HL-60/S4 treated with phorbol 12-myristate 13-acetate at 8.2 ng/mL for 4 days and 3 days (cell line): ENCODE data around the gene RNF212B.

Source experiments
- in situ Hi-C: fragments of 300-500 bp; cut with MboI; formaldehyde crosslinking; loops from 2 replicates; pipeline ENCODE4 v1.15.0; 2022; ENCODE audit warnings: low sequenced_read_pairs

Gene RNF212B

DNA sequence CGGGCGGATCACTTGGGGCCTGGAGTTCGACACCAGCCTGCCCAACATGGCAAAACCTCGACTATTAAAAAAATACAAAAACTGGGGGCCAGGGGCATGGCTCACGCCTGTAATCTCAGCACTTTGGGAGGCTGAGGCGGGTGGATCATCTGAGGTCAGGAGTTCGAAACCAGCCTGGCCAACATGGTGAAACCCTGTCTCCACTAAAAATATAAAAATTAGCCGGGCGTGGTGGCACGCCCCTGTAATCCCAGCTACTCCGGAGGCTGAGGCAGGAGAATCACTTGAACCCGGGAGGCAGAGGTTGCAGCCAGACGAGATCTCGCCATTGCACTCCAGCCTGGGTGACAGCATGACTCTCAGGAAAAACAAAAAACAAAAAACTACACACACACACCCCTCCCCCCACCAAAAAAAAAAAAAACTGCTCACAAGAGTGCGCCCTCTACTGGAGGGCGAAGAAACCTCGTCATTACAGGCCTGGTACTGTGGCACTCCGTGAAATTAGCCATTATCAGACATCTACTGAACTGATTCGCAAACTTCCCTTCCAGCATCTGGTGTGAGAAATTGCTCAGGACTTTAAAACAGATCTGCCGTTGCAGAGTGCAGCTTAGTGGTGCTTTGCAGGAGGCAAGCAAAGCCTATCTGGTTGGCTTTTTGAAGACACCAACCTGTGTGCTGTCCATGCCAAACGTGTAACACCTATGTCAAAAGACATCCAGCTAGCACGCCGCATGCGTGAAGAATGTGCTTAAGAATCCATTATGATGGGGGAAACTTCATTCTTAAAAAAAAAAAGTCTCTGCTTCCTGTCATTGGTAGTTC, 57.2 kb downstream of the RNF212B start:
- in situ Hi-C loops, result no loop called here

DNA sequence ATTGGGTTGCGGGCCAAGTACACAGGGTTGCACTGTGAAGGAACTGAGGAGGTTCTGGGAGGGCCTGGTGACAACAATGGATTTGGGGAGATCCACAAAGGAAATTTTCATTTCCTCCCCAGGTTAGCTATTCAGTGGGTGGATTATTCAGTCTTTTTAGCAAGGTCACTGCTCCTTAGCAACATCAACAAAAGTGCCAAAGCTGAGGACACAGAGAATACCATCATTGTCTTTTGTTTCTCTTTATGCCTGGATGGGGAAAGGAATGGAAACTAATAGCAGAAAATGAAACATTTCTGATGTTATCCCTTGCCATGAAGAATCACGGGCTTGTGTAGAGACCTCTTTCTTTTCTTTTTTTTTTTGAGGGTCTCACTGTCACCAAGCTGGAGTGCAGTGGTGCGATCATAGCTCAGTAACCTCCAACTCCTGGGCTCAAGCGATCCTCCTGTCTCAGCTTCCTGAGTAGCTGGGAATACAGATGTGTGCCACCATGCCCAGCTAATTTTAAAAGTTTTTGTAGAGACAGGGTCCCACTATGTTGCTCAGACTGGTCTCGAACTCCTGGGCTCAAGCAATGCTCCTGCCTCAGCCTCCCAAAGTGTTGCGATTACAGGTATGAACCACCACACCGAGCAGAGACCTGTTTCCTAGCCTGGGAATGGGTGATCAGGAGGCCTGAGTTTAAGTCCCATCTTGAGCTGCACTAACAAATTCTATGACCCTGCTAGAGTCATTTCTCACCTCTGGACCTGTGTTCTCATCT, 58.5 kb downstream of the RNF212B start:
- in situ Hi-C loops, result no loop called here

DNA sequence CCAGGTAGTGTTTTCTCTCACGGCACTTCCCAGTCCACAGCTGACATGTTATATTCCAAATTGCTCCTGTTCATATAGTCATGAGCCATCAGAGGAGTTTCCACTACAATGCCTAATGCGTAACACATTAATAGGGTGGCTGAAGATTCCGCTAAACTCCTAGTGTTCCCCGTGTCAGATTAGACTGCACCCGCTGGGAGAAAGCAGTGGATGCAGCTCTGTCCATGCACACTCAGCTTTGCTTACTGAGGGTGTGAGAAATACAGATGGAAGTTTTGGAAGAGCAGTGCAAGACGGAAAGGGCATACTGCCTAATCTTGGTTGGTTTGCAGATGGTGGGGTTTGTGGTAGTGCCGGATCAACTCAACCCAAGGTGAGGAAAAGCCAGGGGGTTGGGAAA, 59.4 kb downstream of the RNF212B start:
- in situ Hi-C loops, result no loop called here

DNA sequence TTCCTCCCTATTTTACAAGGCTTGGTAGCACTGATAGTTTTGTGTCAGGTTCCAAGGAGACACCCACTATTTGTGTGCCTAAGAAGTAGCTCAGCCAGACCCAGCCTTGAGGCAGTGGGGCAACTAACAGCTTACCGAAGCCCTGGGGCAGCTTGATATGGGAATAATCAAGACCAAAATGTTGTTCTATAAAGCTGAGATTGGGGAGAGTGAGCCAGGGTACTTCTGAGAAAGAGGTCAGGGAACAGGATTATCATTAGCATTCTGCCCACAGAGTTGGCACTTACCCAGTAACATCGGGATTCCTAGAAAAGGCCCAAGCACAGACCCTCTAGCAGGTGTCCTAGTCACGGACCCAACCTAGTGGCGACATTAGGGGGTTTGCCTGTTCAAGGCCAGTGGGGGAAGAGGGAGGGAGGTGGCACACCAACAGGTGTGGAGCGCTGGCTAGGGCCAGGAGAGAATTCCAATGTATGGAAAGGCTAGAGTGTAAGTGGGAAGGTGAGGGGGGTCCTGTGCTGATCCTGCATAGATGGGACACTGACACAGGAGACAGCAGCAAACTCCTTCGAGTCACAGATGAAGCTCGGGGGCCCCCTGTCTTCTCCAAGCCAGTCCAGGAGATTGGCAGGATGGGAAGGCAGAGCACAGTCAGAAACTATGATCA, 60.0 kb downstream of the RNF212B start:
- in situ Hi-C loops, result no loop called here

DNA sequence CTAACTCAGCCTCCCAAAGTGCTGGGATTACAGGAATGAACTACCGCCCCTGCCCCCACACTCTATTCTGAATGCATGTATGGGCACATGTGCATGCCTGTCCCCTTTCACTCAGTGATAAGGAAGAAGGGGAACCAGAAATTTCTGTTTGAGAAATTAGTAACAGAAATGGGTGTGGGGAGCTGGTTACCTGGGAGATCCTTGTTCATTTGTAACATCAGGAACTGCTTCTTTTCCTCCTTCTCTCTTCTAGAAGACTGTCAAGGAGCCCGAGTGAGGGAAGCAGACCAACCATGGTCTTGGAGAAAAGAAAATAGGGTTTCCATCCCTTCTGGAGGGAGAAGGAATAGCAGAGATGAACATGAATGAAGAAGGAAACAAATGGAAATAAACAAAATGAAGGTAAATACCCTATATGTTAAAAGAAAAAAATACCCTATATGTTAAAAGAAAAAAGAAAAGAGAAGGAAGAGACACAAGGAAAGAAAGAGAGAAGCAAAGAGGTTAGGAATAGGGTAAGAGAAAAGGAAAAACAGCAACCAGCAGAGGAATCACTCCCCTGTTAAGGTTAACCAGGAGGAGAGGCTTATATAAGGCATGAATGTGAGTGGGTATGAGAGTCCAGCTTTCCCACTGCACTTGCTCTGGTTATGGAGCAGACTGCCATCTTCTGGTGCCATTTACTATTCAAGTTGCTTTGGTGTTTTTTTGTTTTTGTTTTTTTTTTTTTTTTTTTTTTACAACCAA, 61.6 kb downstream of the RNF212B start:
- in situ Hi-C loops, result no loop called here

DNA sequence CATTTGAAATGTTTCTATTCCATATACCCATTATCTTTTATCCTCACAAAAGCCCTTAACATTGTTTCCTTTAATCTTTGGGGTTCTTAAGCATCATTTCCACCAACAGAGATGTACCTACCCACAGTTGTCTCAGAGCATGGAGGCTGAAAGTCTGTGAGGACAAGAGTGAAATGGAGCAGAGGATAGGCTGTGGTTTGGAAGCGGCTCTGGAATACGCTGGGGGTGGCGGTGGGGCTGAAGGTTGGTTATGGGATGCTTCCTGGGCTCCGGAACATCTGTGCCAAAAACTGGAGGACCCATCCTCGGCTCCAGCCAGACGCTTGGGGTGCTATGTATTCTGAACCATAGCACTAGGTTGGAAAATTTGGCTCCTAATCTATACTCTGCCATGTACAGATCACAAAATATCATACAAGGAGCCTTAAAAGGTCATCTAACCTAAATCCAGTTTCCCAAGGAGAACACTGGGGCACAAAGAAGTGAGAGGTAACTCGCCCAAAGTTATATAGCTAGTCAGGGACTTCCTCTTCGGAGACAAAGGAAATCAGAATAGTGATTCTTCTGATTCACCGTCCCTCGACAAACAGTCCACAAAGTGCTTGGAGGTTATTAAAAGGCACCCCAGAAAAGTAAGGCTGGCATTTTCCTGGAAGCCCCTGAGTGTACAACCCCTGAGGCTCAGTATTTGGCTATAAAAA, 62.4 kb downstream of the RNF212B start:
- in situ Hi-C loops, result no loop called here

DNA sequence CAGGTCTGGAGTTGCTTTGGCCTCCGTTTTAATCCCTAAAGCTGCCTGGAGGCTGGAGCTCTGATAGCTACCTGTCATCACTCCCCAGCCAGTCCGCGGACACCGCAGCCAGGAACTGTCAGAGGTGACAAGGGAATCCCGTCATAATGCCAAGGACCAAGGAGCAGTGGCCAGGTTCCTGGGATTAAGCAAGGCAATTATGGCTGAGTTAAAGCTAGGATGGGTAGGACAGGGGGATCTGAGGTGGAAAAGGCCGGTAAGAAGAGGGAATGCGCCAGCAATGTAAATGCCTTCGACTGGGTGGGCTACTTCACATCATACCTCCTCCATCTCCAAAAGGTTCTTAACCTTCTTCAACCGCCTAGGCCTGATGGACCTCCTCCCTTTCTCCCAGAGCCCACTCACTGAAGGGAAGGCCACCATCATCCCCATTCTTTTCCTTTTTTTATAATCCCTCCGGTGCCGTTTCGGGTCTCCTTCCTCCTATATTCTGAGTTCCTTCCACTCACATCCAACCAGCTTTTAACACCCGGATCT, 63.0 kb downstream of the RNF212B start:
- in situ Hi-C loops, result no loop called here

DNA sequence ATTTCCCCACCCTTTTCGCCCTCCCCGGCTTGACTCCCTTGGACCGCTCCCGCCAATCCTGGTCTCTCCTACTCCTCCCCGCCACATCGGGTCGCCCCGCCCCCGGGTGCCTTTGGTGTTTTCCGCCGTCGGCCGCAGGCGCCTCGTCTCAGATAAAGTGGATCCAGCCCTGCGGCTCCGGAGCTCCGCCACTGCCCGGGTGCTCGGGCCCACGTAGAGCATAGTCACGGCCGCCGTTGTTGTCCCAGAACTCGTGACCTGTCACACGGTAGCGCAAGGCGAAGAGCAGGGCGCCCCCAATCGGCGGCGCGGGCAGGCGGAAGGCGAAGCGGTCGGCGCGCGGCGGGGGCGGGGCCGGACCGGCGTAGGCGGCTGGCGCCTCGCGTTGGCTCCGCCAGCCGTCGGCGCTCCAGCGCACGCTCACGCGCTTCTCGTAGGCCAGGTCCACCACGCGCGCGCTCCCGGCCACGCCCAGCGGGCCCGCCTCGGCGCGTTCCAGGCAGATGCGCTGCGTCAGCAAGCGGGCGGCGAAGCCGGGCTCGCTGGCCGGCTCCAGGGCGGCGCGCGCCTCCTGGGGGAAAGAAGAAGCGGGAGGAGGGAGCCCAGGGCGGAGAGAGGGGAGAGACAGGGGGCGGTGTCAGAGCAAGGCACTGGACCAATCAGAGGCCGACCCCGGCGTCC, 63.7 kb downstream of the RNF212B start:
- in situ Hi-C loops, result no loop called here

DNA sequence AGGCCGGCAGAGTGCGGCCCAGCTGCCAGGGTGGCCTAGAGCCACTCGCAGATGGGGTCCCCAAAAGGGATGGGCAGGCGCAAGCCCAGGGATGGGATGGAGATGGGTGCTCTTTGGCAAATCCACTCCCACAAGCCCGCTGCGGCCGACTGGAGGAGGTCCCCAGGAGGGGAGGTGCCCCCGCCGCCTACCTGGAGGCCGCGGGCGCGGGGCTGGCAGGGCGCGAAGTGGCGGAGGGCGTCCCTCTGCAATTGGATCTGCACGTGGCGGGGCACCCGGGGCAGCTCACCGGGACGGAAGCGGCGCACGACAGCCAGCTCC, 64.2 kb downstream of the RNF212B start:
- in situ Hi-C loops, result no loop called here

DNA sequence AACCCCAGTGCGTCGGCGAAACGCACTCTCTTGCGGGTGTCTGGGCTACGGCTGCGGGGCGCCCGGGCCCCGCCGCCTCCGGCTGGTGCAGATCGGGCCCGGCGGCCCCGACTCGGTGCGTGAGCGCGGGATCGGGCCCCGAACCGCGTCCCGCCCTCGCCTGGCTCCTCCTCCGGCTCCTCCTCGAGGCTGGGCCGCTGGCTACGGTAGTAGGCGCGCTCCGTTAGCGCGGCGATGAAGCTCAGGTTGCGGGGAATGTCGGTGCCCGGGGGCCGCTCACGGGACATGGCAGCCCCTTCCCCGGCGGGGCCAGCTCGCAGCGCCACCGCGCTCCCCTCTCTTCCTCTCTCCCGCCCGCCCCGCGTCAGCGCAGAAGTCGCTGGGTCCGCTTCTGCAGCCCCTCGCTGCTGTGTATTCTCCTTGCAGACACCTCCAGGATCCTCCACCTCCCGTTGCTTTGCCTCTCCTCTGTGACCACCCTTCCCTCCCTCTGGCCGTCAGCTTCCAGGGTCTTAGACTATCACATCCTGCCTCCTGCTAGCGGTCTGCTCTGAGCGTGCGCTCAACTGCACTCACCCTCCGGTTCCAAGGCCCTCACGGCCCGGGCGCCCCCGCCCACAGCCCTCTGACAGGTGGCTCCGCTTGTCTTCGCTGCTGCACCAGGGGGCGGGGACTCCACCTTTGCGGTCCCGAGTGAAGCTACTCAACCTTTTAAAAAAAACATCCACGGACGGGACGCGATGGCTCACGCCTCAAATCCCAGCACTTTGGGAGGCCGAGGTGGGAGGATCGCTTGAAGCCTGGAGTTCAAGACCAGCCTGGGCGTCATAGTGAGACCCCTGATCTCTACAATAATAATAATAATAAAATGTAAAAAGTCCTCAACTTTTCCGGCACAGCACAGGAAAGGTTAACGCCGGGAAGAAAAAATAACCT, 64.8 kb downstream of the RNF212B start, which contains the start of gene PPP1R3E:
TSS of gene PPP1R3E (minus strand) at position 570 of the 936 bp plus-strand sequence. CDS start at position 287, 283 bp downstream.
- in situ Hi-C loops, result no loop called here

DNA sequence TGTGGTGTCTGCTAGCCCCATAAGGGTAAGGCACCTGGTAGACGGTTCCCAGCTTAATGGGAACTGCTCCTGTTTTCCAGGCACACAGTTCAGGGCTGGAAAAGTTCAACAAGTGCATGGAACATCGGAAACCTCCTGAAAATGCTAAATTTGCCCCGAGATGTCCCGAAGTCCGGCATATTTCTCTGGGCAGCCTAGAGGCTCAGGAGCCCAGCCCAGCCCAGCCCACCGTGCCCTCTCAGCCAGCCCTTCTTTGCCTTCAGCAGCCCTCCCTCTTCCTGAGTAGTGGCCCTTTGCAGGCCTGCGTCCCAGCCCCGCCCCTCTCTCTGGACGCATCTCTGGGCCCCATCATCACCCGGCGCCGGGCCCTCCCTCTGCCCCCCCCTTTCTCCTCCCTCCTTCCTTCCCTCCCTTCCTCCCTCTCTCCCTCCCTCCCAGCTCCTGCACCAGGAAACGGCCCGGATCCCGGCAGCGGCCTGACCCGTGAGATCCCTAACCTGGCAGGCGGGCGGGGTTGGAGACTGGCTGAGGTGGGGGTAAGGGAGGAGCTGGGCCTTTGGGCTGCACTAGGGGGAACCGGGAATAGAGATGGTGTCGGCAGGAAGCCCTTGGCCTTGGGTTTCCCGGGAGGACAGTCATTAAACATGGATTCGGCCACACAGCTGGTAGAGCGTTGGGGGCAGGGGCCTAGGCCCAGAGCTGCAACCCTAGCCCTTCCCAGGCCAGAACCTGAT, 68.8 kb downstream of the RNF212B start, which contains the start of gene BCL2L2:
TSS of gene BCL2L2 (plus strand) at position 422 of the 734 bp plus-strand sequence. CDS start 935 bp downstream, outside the sequence.
- in situ Hi-C loops, result no loop called here

DNA sequence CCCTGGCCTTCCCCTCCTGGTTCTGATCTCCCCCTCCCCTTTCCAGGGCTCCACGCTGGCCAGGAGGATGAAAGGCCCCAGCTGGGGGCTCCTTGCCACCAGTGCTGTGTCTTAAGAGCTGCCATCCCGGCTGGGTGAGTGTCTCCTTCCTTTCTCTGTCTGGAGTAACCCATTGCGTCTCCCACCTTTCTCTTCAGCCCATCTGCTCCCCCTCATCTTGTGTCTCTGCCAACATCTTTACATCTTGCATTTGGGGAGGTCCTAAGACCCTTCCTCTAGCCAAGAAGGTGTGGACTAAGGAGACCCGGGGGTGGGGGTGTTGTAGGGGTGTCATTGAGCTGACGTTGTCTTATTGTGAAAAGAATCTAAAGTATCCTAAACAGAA, 69.4 kb downstream of the RNF212B start:
- in situ Hi-C loops, result no loop called here

DNA sequence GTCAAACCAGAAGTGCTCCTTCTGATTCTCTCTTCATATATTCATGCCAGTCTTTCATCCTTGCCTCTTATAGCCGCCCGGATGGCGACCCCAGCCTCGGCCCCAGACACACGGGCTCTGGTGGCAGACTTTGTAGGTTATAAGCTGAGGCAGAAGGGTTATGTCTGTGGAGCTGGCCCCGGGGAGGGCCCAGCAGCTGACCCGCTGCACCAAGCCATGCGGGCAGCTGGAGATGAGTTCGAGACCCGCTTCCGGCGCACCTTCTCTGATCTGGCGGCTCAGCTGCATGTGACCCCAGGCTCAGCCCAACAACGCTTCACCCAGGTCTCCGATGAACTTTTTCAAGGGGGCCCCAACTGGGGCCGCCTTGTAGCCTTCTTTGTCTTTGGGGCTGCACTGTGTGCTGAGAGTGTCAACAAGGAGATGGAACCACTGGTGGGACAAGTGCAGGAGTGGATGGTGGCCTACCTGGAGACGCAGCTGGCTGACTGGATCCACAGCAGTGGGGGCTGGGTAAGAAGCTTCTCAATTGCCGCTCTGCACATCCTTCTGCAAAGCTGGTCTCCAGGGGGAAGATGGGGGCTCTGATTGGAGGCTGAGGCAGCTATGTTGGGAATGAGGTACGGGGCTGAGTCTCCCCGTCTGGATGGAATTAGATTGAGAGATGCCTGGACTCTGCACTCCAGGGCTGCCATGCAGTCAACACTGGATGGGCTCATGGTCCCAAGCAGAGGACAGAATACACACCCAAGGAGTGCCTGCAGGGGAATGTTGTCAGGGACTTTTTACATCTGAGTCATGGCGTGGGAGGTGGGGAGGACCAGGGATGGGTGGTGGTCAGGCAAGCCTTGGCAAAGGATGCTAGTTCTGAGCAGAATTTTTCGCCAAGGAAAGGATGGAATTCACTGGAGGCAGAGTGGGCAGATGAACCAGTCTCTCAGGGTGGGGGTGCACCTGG, 70.2 kb downstream of the RNF212B start:
- in situ Hi-C loops, result no loop called here

DNA sequence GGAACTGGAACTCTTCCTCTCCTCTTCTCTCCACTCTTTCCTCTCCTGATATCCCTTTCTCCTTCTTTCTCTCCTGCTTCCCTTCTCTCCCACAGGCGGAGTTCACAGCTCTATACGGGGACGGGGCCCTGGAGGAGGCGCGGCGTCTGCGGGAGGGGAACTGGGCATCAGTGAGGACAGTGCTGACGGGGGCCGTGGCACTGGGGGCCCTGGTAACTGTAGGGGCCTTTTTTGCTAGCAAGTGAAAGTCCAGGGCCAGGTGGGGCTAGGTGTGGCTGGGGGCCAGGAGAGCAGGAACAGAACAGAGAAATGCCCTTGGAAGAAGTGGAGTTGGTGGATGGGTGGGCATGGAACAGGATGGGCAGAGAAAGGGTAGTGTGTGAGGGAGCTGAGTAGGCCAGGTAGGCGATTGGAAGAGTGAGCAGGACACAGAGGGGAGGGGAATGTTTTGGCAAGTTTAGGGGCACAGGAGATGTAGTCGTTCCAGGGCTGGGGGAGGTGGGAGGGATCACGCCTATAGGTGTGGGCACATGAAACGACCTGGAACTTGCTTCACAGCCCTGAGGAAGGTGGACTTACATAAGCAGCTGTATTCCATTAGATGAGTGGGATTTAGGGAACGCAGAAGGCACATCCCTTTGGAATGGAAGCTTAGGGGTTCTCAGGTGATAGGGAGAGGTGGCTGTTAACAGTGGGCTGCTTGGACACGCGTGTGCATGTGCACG, 71.1 kb downstream of the RNF212B start:
- in situ Hi-C loops, result no loop called here

DNA sequence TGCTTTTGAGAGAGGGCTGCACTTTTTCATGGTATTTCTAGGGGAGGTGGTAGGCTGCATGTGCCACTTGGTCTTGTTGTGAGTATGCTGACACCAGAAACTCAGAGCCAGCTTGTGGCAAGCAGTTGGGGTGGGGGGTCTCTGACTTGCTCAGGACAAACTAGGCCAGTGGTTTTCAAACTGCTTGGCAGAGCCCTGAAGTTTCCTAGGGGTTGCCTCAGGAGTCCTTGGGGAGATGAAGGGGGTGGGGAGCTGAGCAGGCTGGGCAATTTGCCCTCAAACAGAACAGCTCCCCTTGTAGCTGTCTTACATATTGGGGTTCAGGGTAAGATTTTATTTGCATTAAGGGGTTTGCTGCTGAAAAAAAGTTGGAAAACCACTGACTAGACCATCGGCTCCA, 72.8 kb downstream of the RNF212B start:
- in situ Hi-C loops, result no loop called here

DNA sequence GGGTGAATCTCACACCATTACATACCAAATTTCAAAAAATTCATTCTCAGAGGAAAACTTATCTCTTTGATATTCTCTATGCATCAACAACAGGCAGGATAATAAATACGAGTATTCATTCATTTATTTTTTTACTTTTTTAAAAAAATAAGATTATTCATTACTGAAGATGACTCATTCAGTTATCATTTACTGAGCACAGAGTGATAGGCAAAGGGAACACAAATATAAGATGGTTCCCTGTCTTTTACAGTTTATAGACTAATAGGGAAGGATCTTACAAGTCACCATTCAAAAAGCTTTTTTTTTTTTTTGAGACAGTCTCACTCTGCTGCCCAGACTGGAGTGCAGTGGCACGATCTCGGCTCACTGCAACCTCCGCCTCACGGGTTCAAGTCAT, 78.6 kb downstream of the RNF212B start:
- in situ Hi-C loops, result no loop called here
